ENCODE measurements around the gene DYNC1LI2.
"Not testable (repeated sequence)": the region's sequence is repeated elsewhere in the genome, so short reads cannot be mapped to it uniquely, and the experiment has no call there.

The DYNC1LI2 gene

GRCh38 chr16:66695935-66696668, 55.3 kb downstream of the DYNC1LI2 start:
- no peak for DNase-seq

GRCh38 chr16:66695471-66695934, 55.9 kb downstream of the DYNC1LI2 start:
- no peak for DNase-seq

- no peak for DNase-seq
Observed at GRCh38 chr16:66693149-66693548, 58.3 kb downstream of the DYNC1LI2 start.

- DNase-seq: no peak
Observed at GRCh38 chr16:66692341-66692740, 59.1 kb downstream of the DYNC1LI2 start.

GRCh38 chr16:66691234-66691633, 60.2 kb downstream of the DYNC1LI2 start:
- DNase-seq: no peak

- no peak for DNase-seq
Observed at GRCh38 chr16:66690106-66690847, 61.1 kb downstream of the DYNC1LI2 start.

GRCh38 chr16:66689282-66689681, 62.1 kb downstream of the DYNC1LI2 start:
- DNase-seq: no peak

GRCh38 chr16:66687906-66688625, 63.3 kb downstream of the DYNC1LI2 start:
- no peak for DNase-seq

GRCh38 chr16:66685501-66686115, 65.8 kb downstream of the DYNC1LI2 start:
- DNase-seq: not testable (repeated sequence)

GRCh38 chr16:66682271-66682670, 69.1 kb downstream of the DYNC1LI2 start:
- DNase-seq: no peak

GRCh38 chr16:66681676-66682075, 69.7 kb downstream of the DYNC1LI2 start:
- DNase-seq: no peak

- DNase-seq: no peak
Observed at GRCh38 chr16:66678337-66678736, 73.1 kb downstream of the DYNC1LI2 start.

GRCh38 chr16:66677836-66678235, 73.6 kb downstream of the DYNC1LI2 start:
- no peak for DNase-seq

GRCh38 chr16:66677179-66677578, 74.2 kb downstream of the DYNC1LI2 start:
- no peak for DNase-seq

GRCh38 chr16:66676599-66676998, 74.8 kb downstream of the DYNC1LI2 start:
- no peak for DNase-seq

- DNase-seq: no peak
Observed at GRCh38 chr16:66673691-66674090, 77.7 kb downstream of the DYNC1LI2 start.

All from CD4-positive, alpha-beta T cell treated with Interleukin-12 subunit alpha and Interleukin-12 subunit beta, for 1 hour (primary cell).